GM18507 (cell line): Measurements from ENCODE around the gene CEP89.
"Not testable (repeated sequence)": the region's sequence is repeated elsewhere in the genome, so short reads cannot be mapped to it uniquely, and the experiment has no call there.

ENCODE experiments used
- DNase-seq: peaks from one replicate; pipeline ENCODE4 v3.0.0; 2011; ENCODE audit warnings: low read depth; ENCODE audit not compliant: insufficient read length; ENCODE audit errors: extremely low spot score
- FAIRE-seq: peaks from 2 replicates; lab custom pipeline; 2011; peaks lifted over from hg19 to GRCh38; lab: Jason Lieb, UNC

The CEP89 gene

DNA sequence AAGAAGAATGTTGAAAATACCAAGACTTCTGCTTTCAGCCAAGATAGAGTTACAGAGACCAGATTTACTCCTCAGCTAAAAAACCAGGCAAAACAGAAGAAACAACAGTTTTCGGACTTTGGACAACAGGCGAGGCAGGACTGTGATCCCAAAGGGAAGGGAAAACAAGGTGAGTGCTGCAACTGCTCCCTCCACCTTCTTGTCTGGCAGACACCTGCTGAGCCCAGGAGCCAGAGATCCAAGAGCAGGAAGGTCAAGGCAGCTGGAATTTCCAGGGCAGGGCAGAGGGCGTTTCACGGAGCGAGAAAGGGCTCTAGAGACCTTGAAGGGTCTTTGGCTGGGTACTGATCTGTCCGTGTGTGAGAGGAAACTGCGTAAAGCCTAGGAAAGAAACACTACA is 69.3 kb downstream of the CEP89 start:
- FAIRE-seq: no peak
- no peak for DNase-seq

DNA sequence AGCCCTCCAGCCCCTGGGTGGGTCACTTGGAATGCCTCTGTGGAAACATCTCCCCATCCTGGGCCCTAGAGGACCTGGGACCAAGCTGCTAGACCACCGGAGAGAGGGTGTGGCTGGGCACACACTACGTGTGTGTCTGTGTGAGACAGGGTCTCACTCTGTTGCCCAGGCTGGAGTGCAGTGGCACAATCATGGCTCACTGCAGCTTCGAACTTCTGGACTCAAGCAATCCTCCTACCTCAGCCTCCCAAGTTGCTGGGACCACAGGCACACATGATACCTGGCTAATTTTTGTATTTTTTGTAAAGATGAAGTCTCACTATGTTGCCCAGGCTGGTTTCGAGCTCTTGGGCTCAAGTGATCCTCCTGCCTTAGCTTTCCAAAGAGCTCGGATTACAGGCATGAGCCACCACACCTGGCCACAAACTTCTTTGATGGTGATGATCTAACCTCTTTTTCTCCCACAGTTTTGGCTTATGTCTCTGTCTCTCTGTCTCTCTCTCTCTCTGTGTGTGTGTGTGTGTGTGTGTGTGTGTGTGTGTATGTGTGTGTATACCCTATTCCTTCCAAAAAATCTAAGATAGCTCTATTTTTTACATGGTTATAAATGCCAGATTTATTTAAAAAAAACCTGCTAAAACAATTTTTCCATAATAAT is 70.1 kb downstream of the CEP89 start:
- FAIRE-seq (no peak), DNase-seq (no peak)

DNA sequence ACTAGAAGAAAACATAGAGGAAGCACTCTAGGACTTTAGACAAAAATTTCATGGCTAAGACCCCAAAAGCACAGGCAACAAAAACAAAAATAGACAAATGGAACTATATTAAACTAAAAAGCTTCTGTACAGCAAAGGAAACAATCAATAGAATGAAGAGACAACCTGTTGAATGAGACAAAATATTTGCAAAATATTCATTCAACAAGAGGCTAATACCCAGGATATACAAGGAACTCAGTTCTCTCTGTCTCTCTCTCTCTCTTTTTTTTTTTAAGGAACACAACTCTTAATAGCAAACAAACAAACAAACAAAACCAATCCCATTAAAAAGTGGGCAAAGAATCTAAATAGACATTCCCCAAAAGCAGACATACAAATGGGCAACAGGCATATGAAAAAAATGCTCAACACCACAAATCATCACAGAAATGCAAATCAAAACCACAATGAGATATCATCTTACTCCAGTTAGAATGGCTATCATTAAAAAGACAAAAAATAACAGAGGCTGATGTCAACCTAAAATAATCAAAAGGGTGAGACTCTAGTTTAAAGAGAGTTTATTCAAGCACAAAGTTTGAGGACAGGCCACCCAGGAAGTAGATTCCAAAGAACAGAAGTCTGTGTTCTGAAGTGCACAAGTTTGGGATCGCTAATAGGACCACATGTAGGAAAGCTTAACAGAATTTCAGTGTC is 75.1 kb downstream of the CEP89 start:
- DNase-seq: no peak
- FAIRE-seq: no peak

DNA sequence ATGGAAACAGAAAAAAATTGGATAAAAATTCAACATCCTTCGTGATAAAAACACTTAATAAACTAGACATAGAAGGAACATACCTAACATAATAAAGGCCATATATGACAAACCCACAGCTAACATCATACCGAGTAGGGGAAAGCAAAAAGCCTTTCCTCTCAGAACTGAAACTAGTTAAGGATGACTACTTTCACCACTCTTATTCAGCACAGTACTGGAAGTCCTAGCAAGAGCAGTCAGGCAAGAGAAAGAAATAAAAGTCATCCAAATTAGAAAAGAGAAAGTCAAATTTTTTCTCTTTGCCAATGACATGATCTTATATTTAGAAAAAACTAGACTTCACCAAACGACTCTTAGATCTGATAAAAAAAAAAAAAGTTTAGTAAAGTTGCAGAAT is 76.4 kb downstream of the CEP89 start:
- DNase-seq (no peak), FAIRE-seq (peak; percentile 64)

DNA sequence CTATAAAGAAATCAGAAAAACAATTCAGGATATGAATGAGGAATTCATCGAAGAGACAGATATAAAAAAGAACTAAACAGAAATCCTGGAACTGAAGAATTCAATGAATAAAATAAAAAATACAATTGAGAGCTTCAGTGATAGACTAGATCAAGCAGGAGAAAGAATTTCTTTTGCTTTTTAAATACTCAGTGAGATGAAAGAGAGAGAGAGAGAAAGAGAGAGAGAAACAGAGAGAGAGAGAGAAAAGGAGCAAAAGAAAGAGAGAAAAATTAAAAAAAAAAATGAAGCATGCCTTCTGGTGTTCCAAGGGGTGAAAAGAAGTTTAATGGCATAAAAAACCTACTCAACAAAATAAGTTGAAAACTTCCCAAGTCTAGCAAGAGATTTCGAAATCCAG is 80.1 kb downstream of the CEP89 start:
- no peak for DNase-seq
- FAIRE-seq: no peak

DNA sequence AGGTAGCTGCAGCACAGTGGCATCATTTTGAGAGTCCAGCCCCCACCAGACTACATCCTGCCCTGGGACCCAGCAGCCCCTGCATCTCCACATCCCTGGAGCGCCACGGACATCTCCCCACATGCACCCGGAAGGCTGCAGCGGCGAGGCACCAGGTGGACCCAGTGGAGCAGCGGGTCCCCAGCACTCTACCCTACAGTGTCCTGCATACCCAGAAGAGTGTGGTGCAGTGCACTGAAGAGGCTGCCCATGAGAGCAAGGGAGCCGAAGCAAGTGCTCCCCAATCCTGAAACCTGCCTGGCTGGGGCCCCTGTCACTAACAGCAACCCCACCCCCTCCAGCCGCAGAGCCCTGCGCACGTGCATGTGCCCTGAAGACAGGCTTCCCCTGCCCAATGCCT is 80.9 kb downstream of the CEP89 start:
- no peak for DNase-seq
- FAIRE-seq: no peak

DNA sequence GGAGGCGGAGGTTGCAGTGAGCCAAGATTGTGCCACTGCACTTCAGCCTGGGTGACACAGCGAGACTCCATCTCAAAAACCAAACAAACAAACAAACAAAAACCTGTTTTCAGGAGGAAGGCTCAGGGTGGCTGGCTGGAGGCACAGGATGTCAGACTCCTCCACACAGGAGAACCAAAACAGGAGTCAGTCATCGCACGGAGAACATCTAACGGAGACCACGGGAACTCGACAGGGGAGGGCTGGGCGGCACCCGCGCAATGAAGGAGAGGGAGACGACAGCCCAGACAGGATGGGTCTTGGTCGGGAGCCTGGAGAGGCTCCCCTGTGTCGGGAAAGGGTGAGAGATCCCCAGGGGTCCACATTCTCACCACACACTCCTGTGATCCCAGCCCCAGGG is 81.4 kb downstream of the CEP89 start:
- FAIRE-seq: no peak
- no peak for DNase-seq

DNA sequence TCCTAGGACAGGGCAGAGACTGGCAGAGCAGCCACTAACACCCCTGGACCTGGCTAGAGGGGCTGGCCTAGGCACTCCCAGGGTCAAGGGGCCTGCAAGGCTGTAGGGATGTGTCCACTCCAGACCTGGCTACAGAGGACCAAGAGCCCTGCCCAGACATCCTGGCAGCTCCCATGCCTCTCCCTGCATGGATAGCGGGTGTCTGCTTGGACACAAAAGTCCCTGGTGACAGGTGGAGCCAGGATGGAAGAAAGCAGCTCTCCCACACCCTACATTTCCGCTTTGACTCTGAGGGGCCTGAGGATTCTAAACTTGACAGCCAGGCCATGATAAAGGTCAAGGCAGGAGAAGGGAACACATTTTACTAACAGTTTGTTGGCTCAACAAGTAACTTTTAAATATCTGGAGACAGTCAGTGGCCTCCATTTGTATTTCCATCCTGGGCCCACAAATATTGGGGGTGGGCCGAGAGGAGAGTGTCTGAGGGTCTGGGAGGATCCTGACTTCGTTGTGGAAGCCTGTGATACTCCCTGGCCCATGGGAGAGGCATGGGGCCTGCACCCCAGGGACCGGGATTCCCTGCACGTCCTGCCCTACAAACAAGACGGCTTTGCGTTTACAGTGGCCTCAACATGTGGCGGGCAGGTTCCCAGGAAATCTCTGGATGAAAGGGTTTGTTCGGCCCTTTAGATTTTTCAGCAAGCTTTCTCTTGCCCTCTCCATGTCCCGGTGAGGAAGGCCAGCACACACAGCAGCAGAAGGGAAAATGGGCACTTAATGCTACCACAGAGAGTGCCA is 82.4 kb downstream of the CEP89 start:
- no peak for FAIRE-seq
- no peak for DNase-seq

DNA sequence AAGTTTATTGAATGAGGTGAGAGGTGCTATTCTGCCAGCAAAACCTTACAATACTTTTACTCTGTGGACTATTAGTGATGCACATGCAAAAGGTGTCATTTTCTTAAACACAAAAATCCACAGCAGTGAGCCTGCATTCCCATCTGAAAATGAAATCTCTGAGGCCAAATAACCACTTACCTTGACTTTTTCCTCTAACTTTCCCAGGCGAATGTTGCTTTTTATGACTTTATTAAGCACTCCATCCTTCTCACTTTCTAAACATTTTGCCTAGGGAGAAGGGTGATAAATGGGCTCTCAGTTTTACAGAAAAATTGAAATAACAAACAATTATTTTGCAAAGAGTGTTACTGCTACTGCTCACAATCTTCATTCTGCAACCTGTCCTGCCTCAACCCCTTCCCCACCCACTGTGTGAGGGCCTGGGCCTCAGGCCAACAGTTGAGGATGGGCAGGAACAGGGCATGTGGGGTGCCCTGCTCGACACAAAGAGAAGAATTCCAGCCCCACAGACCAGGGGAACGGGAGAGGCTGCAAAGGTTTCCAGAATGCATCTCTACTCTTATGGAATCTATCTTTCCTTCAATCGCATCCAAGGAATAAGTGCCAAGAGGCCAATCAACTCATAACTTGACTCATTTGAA is 84.1 kb downstream of the CEP89 start:
- FAIRE-seq: no peak
- no peak for DNase-seq

DNA sequence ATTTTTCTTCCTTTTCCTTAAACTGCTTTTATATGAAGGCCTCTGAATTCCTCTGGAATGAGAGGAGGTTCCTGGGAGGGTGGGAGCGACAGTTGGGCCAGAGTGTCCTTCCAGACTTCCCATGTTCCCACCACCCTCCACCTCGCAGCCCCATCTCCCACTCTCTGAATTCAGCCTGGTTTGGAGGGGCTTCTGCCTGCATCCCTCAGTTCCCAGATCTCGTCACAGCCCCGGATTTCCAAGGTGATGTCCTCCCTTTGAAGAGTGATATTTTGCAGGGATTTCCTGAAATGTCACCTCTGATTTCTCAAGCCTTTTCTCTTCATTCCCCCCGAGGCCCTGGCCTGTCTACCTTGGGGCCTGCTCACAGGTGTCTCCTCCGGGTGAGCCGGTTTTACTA is 85.5 kb downstream of the CEP89 start:
- no peak for FAIRE-seq
- DNase-seq: no peak

DNA sequence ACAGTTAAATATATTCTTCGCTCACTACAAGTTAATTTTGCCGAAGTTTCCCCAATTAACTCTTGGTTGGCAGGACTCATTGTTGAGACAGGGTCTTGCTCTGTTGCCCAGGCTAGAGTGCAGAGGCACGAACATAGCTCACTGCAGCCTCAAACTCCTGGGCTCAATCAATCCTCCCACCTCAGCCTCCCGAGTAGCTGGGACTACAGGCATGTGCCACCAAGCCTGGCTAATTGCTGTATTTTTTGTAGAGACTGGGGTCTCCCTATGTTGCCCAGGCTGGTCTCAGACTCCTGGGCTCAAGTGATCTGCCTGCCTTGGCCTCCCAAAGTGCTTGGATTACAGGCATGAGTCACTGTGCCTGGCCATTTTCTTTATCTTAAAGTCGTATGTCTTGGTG is 86.5 kb downstream of the CEP89 start:
- DNase-seq, FAIRE-seq: not testable (repeated sequence)

DNA sequence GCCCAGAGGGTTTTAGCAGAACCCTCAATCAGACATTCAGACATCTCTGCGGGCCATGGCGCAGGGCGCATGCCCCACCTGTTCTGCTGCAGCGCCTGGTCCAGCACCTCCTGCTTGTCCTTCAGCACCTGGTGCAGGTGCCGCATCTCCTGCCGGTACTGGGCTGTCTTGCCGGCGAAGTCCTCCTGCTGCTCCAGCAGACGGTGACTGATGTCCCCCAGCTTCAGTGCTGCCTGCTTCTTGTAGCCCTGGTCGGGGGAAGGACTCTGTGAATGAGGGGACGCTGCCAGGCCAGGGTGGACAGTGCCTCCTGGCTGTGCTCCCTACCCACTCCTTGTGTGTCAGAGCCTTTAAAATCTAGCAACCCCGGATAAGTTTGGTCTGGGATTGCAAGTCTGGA is 90.0 kb downstream of the CEP89 start:
- FAIRE-seq (no peak), DNase-seq (no peak)

DNA sequence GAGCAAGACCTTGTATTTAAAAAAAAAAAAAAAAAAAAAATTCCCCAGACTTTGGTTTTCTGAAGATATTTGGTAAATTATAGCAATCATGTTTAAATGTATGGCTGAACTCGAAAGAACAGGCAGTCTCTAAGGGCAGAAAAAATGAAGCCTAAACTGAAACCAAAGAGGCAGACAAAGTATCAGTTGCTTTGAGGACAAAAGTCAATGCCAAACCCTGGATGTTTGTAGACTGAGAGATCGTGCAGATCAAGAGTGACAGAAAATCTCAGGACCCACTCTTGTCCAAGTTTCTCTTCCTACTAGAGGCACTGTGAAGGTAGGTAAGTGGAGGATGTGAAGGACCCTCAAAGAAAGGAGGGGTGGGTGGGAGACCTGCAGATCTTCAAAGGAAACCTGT is 91.1 kb downstream of the CEP89 start:
- FAIRE-seq (no peak), DNase-seq (no peak)

DNA sequence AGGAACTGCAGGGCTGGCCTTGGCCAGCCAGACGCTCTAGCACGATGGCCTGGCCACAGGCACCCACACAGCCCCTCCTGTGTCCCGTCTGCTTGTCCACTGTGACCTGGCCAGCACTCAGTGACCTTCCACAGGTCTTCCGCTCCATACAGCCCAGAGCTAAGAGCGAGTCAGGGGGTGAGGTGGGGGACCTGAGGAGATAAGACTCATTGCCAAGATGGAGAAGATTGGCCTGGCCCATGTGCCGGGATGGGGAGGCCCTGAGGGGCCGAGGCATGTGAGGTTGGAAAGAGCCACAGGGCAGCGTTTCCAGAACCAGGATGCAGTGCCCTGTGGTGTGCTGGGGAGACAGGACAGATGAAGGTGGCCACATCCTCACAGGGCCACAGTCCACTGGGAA is 92.0 kb downstream of the CEP89 start:
- FAIRE-seq: no peak
- no peak for DNase-seq

DNA sequence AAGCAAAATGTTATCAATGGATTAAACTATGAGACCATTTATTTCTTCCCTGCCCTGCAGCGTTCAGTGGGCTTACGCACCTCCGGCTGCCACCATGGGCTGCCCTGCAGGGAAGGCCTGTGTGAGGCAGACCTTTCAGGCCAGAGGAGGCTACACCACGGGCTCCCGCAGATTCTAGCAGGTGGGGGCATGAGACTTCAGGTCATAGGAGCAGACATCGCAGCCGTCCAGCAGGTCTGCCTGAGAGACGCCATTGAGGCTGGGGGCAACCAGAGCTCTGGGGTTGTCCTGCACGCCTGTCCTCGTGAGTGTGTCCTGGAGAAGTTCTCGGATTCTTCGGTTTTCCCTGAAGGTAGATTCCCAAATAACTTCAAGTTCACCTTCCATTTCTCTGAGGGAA is 92.8 kb downstream of the CEP89 start:
- FAIRE-seq (no peak), DNase-seq (no peak)

DNA sequence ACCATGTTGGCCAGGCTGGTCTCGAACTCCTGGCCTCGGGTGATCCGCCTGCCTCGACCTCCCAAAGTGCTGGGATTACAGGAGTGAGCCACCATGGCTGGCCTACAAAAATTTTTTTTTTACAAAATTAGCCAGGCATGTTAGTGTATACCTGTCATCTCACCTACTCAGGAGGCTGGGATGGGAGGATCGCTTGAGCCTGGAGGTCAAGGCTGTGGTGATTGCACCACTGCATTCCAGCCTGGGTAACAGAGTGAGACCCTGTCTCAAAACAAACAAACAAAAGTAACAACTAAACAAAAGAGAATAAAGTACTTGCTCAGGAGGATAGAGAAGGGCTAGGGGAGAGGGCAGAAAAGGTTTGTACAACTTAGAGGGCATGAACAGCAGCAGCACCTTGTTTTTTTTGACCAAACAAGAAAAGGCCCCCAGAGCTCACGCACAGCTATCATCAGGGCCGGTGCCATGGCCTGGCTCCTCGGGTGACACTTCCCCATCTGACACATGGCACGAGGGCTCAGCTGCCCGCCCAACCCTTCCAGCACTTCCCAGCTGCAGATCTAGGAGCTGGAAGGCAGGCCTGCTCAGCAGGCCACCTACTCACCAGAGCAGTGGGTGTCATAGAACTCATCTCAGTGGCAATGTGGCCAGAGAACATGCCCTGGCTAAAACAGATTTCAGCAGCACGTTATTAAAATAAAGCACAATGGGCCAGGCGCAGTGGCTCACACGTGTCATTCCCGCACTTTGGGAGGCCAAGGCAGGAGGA is 93.6 kb downstream of the CEP89 start:
- FAIRE-seq: no peak
- no peak for DNase-seq

DNA sequence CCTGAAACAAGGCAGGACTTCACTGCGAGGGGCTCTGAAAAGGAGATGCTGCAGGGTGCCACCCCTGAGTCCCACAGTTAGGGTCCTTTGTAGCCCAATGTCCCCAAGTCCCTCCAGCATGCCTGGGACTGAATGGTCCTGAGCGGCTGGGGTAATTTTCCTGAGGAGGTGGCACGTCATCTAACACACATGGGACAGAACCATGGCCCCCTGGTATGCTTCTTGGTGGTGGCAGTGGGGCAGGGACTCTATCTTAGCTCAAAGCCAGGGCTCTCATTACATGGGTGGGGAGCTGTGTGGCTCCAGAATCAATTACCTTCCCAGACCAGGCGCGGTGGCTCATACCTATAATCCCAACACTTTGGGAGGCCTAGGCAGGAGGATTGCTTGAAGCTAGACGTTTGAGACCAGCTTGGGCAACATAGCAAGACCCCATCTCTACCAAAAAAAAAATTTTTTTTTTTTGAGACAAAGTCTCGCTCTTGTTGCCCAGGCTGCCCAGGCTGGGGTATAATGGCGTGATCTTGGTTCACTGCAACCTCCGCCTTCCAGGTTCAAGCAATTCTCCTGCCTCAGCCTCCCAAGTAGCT is 94.3 kb downstream of the CEP89 start:
- DNase-seq (no peak), FAIRE-seq (no peak)

DNA sequence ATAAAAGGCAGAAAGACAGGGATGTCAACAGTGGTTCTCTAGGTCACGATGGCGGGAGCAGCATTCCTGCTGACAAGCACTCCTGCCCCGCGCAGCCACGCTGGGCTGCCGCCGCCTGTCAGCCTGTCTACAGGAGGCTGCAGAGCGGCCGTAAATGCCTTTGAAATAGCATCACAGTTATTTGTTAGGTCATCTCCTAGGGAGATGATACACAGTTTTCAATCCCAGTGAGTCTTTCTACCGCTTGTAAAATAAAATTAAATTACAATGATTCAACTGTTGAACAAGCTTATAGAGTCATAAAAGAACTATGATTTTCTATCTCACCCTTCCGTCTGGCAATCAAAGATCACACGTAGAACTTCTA is 94.9 kb downstream of the CEP89 start:
- FAIRE-seq (no peak), DNase-seq (no peak)

DNA sequence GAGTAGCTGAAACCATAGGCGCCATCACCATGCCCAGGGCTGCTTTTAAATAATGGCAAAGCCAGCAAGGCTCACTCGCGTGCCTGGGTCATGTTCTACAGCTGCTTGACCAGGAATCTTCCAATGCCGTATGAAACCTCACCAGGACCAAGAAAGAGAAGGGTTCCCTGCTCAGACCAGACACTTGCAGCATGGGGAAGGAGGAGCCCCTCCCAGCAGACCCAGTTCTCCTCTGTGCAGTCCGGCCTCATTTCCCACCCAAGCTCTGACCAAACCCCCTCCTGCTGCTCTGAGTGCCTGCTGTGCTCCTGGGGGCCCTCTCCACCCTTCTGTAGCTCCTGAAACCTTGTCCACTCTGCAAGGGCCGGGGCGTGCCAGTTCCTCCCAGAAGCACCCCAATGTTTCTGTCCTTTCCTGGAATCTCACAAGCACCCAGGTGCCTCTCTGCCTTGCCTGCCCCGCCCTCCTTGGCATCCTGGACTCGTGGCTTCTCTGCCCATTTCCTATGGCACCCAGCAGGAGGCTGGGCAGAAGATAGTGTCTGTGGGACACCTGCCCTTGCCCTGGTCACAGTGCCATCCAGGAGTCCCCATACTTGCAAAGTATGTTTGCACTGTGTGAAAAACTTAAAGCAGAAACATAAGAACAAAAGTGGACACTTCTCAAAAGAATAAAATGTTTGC is 95.4 kb downstream of the CEP89 start:
- no peak for DNase-seq
- FAIRE-seq: no peak
